ENCODE results near the gene TMC1. TPM values are rescaled to one million over a fixed set of nuclear protein-coding genes. Genes with fewer than 3 reads are reported as not detected.

TMC1 gene
- total RNA-seq, 1 experiment from 2014 or later: 0.36 TPM

DNA sequence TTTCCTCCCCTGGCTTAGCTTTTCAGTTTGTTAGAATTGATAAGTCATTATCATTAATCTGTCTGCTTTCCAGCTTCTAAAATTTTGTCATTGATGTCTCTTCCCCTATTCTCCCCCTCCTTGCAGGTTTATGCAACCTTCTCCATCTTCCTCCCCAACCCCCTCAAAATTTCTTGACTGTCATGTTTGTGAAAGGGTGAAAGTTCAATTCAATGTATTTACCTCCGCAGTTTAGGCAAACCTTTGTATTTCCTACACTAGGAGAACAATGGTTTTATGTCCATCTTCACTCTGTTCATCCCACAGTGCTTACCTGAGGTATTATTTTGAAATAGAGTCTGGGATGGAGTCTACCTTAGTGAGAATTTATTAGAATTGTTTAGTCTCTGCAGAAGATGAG, 313.6 kb downstream of the TMC1 start:
- no peak overlapping the region for H3K27ac ChIP-seq (ENCODE audit: low read length)
- DNase-seq (ENCODE audit: low read depth, low spot score) (no peak), ATAC-seq (no peak)
- TF ChIP-seq POLR2AphosphoS5 (IDR thresholded peaks at IDR 0.05; ENCODE audit: low read depth, low read length) (no peak), SIN3A (IDR thresholded peaks at IDR 0.05; ENCODE audit: borderline replicate concordance, insufficient read depth, low read depth, low read length) (no peak), REST (IDR thresholded peaks at IDR 0.05; ENCODE audit: insufficient read depth in 1 of 2, low read depth in 2 of 2, low read length in 1 of 2) (no peak), TCF7L2 (IDR thresholded peaks at IDR 0.05; ENCODE audit: low read depth, low read length) (no peak)
- TF ChIP-seq, protein P1, sequence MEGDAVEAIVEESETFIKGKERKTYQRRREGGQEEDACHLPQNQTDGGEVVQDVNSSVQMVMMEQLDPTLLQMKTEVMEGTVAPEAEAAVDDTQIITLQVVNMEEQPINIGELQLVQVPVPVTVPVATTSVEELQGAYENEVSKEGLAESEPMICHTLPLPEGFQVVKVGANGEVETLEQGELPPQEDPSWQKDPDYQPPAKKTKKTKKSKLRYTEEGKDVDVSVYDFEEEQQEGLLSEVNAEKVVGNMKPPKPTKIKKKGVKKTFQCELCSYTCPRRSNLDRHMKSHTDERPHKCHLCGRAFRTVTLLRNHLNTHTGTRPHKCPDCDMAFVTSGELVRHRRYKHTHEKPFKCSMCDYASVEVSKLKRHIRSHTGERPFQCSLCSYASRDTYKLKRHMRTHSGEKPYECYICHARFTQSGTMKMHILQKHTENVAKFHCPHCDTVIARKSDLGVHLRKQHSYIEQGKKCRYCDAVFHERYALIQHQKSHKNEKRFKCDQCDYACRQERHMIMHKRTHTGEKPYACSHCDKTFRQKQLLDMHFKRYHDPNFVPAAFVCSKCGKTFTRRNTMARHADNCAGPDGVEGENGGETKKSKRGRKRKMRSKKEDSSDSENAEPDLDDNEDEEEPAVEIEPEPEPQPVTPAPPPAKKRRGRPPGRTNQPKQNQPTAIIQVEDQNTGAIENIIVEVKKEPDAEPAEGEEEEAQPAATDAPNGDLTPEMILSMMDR (IDR thresholded peaks at IDR 0.05): no peak
- H3K4me1 ChIP-seq (ENCODE audit: control insufficient read depth, insufficient read depth, low read length): no peaks in the 10 kb centered on the region
- in situ Hi-C loops (cut with HindIII; ENCODE audit: low pct_unique_long_range_greater_than_20kb, low sequenced_read_pairs) (no loop called here), intact Hi-C loops (cut with micrococcal nuclease; ENCODE audit: unreplicated experiment) (no loop called here)
- POLR2A ChIA-PET: no interaction called here
- H3K27me3 ChIP-seq (ENCODE audit: control insufficient read depth, insufficient read depth, low read length): no peaks in the 10 kb centered on the region
- H3K36me3 ChIP-seq (ENCODE audit: control insufficient read depth, insufficient read depth, low read length): no peaks in the 10 kb centered on the region
- H3K9me3 ChIP-seq (ENCODE audit: control insufficient read depth, insufficient read depth, low read depth, low read length): no peaks in the 10 kb centered on the region
- BruUV-seq (replicated peaks): no TSS peak
- CTCF ChIA-PET: interaction anchor here (0.6 kb wide), 2 partner anchors 220 to 553 kb away, joined by 3 to 8 read pairs; no protein-coding TSS in a partner anchor
- no peak overlapping the region for H3K4me3 ChIP-seq (ENCODE audit: low read depth in 2 of 2, low read length in 2 of 2)

DNA sequence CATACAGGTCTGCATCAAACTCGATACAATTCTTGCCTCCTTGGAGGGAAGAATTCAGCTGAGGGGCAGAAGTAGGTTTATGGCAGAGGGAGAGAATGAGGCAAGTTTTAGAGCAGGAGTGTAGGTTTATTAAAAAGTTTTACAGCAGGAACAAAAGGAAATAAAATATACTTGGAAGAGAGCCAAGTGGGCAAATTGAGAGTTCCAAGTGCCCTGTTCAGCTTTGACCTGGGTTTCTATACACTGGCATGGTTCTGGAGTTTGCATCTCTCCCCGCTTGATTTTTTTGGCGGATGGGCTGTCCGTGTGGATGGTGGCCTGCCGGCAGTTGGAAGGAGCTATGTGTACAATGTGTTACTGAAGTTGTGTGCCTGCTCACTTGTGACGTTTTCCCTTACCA, 315.4 kb downstream of the TMC1 start:
- in situ Hi-C loops (cut with HindIII; ENCODE audit: low pct_unique_long_range_greater_than_20kb, low sequenced_read_pairs): no loop called here
- no peaks in the 10 kb centered on the region for H3K27me3 ChIP-seq (ENCODE audit: control insufficient read depth, insufficient read depth, low read length)
- TF ChIP-seq POLR2AphosphoS5 (IDR thresholded peaks at IDR 0.05; ENCODE audit: low read depth, low read length) (no peak), TCF7L2 (IDR thresholded peaks at IDR 0.05; ENCODE audit: low read depth, low read length) (no peak), SIN3A (IDR thresholded peaks at IDR 0.05; ENCODE audit: borderline replicate concordance, insufficient read depth, low read depth, low read length) (no peak), REST (IDR thresholded peaks at IDR 0.05; ENCODE audit: insufficient read depth in 1 of 2, low read depth in 2 of 2, low read length in 1 of 2) (no peak)
- TF ChIP-seq, protein P1 (IDR thresholded peaks at IDR 0.05): no peak
- H3K27ac ChIP-seq (ENCODE audit: low read length): no peak overlapping the region
- no peaks in the 10 kb centered on the region for H3K36me3 ChIP-seq (ENCODE audit: control insufficient read depth, insufficient read depth, low read length)
- H3K4me3 ChIP-seq (ENCODE audit: low read depth in 2 of 2, low read length in 2 of 2): no peak overlapping the region
- ATAC-seq: no peak
- ChIA-PET CTCF (no interaction called here), POLR2A (no interaction called here)
- no peaks in the 10 kb centered on the region for H3K9me3 ChIP-seq (ENCODE audit: control insufficient read depth, insufficient read depth, low read depth, low read length)
- intact Hi-C loops (cut with micrococcal nuclease; ENCODE audit: unreplicated experiment): no loop called here
- DNase-seq (ENCODE audit: low read depth, low spot score): no peak
- no peaks in the 10 kb centered on the region for H3K4me1 ChIP-seq (ENCODE audit: control insufficient read depth, insufficient read depth, low read length)
- BruUV-seq (replicated peaks): no TSS peak

Data from Panc1 (cell line).